Loucy (cell line): Measurements from ENCODE around the gene ENTPD7.

ENCODE experiments used
- H2AFZ ChIP-seq: fragments of 200-600 bp; sonication (generic); 2 replicates; pipeline ENCODE4 v1.6.0; 2016; ENCODE audit warnings: antibody characterized with exemption, mild to moderate bottlenecking, low read length, moderate library complexity
- H3F3A ChIP-seq: fragments of 200-600 bp; 2 replicates; pipeline ENCODE4 v1.6.0; 2016; ENCODE audit warnings: antibody characterized with exemption, low read depth, mild to moderate bottlenecking
- H3K27me3 ChIP-seq: fragments of 200-600 bp; sonication (generic); 2 replicates; pipeline ENCODE4 v1.6.1; 2014; ENCODE audit warnings: low read length, mild to moderate bottlenecking; ENCODE audit not compliant: insufficient read depth, poor library complexity, severe bottlenecking
- H3K36me3 ChIP-seq: fragments of 200-600 bp; sonication (generic); 2 replicates; pipeline ENCODE4 v1.6.1; 2016; ENCODE audit warnings: low read length; ENCODE audit not compliant: insufficient read depth
- H3K4me1 ChIP-seq: fragments of 200-600 bp; sonication (generic); 2 replicates; pipeline ENCODE4 v1.5.1; 2014; ENCODE audit warnings: low read length, mild to moderate bottlenecking; ENCODE audit not compliant: insufficient read depth, poor library complexity, severe bottlenecking
- H3K4me2 ChIP-seq: fragments of 200-600 bp; sonication (generic); 2 replicates; pipeline ENCODE4 v1.6.0; 2014; ENCODE audit warnings: antibody characterized with exemption, low read length, low read depth, mild to moderate bottlenecking; ENCODE audit not compliant: poor library complexity, severe bottlenecking
- H3K4me3 ChIP-seq: fragments of 200-600 bp; sonication (generic); 2 replicates; pipeline ENCODE4 v1.5.1; 2014; ENCODE audit warnings: low read length, mild to moderate bottlenecking, mixed read lengths; ENCODE audit not compliant: poor library complexity, severe bottlenecking
- H3K79me2 ChIP-seq: fragments of 200-600 bp; sonication (generic); 2 replicates; pipeline ENCODE4 v1.6.1; 2014; ENCODE audit warnings: low read length; ENCODE audit not compliant: insufficient read depth
- H3K9ac ChIP-seq: fragments of 200-600 bp; sonication (generic); 2 replicates; pipeline ENCODE4 v1.6.0; 2014; ENCODE audit warnings: mild to moderate bottlenecking, low read depth, low read length, moderate library complexity; ENCODE audit not compliant: poor library complexity, severe bottlenecking
- H3K9me2 ChIP-seq: fragments of 200-600 bp; sonication (generic); replicated peaks from 2 replicates; pipeline ENCODE4 v1.6.1; 2016; ENCODE audit warnings: low read depth, low read length, mixed read lengths
- H3K9me3 ChIP-seq: fragments of 200-600 bp; sonication (generic); 2 replicates; pipeline ENCODE4 v1.6.1; 2014; ENCODE audit warnings: mild to moderate bottlenecking, antibody characterized with exemption, low read length, low read depth; ENCODE audit not compliant: insufficient read depth
- H4K20me1 ChIP-seq: fragments of 200-600 bp; sonication (generic); 2 replicates; pipeline ENCODE4 v1.6.0; 2014; ENCODE audit warnings: antibody characterized with exemption, low read length, mild to moderate bottlenecking; ENCODE audit not compliant: insufficient read depth, poor library complexity, severe bottlenecking
- EZH2phosphoT487 ChIP-seq: fragments of 200-600 bp; IDR thresholded peaks from 2 replicates; pipeline ENCODE4 v1.6.1; 2018; ENCODE audit warnings: antibody characterized with exemption, mild to moderate bottlenecking, moderate library complexity, borderline replicate concordance
- TF ChIP-seq, protein P1 (sequence below): fragments of 200-600 bp; sonication (generic); conservative IDR thresholded peaks from 2 replicates; pipeline ENCODE4 v1.5.1; 2014; ENCODE audit warnings: mild to moderate bottlenecking, antibody characterized with exemption, low read length

ENTPD7 gene

DNA sequence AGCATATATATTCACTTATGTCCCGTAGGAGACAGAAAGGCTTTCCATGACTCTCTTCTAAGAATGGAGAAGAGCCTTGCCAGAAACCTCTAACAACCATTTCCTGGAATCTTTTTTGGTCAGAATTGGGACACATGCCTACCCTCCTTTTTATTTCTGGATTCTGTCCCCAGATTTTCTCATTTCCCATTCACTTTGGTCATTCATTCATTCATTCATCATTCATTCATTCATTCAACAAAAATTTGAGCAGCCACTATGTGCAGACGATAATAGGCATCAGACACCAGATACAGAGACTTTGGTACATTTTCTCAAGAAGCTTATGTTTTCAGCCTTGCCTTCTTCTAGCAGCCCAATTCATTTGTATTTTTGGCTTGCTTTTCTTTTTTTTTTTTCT lies 6.0 kb downstream of the ENTPD7 start:
- Histone ChIP-seq H2AFZ (no peak overlapping the region), H3K9me2 (no peaks in the 10 kb centered on the region), H3F3A (peaks cover 4% of the 10 kb centered on the region; the same call in 1 of the 2 replicates), H3K4me3 (no peak overlapping the region), H3K36me3 (no peaks in the 10 kb centered on the region), H3K79me2 (no peaks in the 10 kb centered on the region), H3K27me3 (no peaks in the 10 kb centered on the region), H3K9ac (no peak overlapping the region), H3K4me2 (no peak overlapping the region), H3K9me3 (no peaks in the 10 kb centered on the region), H3K4me1 (peaks cover 18% of the 10 kb centered on the region), H4K20me1 (no peaks in the 10 kb centered on the region)
- TF ChIP-seq, protein P1, sequence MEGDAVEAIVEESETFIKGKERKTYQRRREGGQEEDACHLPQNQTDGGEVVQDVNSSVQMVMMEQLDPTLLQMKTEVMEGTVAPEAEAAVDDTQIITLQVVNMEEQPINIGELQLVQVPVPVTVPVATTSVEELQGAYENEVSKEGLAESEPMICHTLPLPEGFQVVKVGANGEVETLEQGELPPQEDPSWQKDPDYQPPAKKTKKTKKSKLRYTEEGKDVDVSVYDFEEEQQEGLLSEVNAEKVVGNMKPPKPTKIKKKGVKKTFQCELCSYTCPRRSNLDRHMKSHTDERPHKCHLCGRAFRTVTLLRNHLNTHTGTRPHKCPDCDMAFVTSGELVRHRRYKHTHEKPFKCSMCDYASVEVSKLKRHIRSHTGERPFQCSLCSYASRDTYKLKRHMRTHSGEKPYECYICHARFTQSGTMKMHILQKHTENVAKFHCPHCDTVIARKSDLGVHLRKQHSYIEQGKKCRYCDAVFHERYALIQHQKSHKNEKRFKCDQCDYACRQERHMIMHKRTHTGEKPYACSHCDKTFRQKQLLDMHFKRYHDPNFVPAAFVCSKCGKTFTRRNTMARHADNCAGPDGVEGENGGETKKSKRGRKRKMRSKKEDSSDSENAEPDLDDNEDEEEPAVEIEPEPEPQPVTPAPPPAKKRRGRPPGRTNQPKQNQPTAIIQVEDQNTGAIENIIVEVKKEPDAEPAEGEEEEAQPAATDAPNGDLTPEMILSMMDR = no peak
- no peak for TF ChIP-seq EZH2phosphoT487

DNA sequence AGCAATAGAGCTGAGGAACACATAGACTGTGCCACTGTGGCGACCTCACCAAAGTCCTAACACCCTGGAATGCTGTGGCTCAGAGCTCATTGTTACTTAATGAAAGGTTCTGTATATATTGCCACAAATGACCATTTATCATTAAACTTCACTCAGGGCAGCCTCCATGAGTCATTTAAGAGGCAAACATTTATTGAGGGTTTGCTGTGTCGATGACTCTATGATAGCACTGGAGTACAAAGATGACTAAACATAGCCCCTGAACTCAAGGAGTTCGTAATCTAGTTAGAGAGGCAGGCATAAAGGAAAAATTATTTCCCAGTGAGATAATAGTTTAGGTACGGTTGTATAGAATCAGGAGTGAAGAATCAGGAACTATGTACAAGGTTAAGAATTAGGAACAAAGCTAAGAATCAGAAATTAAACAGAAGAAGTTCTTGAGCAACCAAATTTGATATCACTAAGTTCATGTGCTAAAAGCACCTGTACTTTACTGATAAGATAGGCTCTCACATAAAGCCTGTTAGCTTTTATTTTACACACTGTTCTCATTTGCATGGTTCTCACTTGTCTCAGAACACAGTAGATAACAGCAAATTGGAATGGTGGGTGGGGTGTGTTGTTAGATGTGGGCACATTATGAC lies 7.9 kb downstream of the ENTPD7 start:
- Histone ChIP-seq H3K9me2 (no peaks in the 10 kb centered on the region), H3F3A (peaks cover 4% of the 10 kb centered on the region; the same call in 1 of the 2 replicates), H3K9ac (no peak overlapping the region), H3K36me3 (no peaks in the 10 kb centered on the region), H3K4me3 (no peak overlapping the region), H4K20me1 (no peaks in the 10 kb centered on the region), H3K4me2 (peak overlapping the region; percentile 24), H3K4me1 (peaks cover 12% of the 10 kb centered on the region), H3K79me2 (no peaks in the 10 kb centered on the region), H2AFZ (no peak overlapping the region), H3K9me3 (no peaks in the 10 kb centered on the region), H3K27me3 (no peaks in the 10 kb centered on the region)
- TF ChIP-seq EZH2phosphoT487 = no peak
- TF ChIP-seq, protein P1 = no peak

DNA sequence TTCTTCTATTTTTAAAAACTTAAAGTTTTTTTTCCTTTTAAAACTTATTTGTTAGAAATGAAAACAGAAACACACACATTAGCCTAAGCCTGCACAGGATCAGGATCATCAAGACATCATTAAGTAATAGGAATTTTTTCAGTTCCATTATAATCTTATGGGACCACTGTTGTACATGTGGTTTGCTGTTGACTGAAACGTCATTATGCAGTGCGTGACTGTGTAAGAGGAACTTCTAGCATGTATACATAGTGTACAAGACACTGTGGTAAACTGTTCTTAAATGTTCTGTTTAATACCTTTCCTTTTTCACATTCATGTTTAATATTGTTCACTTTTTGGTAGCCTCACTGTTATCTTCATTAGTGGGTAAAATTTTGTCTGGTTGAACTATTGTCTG lies 12.1 kb downstream of the ENTPD7 start:
- Histone ChIP-seq H3K9me3 (no peaks in the 10 kb centered on the region), H3K27me3 (no peaks in the 10 kb centered on the region), H3K4me2 (no peak overlapping the region), H3K9me2 (no peaks in the 10 kb centered on the region), H4K20me1 (no peaks in the 10 kb centered on the region), H3K79me2 (no peaks in the 10 kb centered on the region), H3K36me3 (no peaks in the 10 kb centered on the region), H3K4me1 (peaks cover 7% of the 10 kb centered on the region), H3F3A (peaks cover 4% of the 10 kb centered on the region; the same call in 1 of the 2 replicates), H2AFZ (no peak overlapping the region), H3K9ac (no peak overlapping the region), H3K4me3 (no peak overlapping the region)
- no peak for TF ChIP-seq EZH2phosphoT487
- TF ChIP-seq, protein P1 = no peak
